ENCODE results near the gene LRRC59.
"Not testable (repeated sequence)": the region's sequence is repeated elsewhere in the genome, so short reads cannot be mapped to it uniquely, and the experiment has no call there.

LRRC59 gene

DNA sequence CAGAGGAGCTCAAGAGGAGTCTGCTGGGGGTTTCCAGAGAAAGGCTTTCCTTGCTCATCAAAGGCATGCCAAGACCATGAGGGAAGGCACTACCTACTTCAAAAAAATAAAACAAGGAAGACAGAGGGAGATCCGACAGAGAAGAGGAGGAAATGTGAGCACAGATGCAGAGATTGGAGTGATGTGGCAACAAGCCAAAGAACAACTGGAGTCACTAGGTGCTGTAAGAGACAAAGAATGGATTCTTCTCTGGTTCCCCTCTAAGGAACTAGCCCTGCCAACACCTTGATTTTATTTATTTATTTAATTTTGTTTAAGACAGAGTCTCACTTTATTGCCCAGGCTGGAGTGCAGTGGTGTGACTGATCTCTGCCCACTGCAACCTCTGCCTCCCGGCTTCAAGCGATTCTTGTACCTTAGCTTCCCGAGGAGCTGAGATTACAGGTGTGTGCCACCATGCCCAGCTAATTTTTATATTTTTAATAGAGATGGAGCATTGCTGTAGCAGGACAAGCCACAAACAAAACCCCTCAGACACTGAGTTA lies 14.9 kb upstream of the LRRC59 start:
- TF ChIP-seq, protein P1, sequence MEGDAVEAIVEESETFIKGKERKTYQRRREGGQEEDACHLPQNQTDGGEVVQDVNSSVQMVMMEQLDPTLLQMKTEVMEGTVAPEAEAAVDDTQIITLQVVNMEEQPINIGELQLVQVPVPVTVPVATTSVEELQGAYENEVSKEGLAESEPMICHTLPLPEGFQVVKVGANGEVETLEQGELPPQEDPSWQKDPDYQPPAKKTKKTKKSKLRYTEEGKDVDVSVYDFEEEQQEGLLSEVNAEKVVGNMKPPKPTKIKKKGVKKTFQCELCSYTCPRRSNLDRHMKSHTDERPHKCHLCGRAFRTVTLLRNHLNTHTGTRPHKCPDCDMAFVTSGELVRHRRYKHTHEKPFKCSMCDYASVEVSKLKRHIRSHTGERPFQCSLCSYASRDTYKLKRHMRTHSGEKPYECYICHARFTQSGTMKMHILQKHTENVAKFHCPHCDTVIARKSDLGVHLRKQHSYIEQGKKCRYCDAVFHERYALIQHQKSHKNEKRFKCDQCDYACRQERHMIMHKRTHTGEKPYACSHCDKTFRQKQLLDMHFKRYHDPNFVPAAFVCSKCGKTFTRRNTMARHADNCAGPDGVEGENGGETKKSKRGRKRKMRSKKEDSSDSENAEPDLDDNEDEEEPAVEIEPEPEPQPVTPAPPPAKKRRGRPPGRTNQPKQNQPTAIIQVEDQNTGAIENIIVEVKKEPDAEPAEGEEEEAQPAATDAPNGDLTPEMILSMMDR (IDR thresholded peaks at IDR 0.05; ENCODE audit: borderline replicate concordance, insufficient read depth, low read depth, low read length): no peak

GRCh38 chr17:50407921-50408320 lies 10.6 kb upstream of the LRRC59 start:
- TF ChIP-seq, protein P1 (IDR thresholded peaks at IDR 0.05; ENCODE audit: borderline replicate concordance, insufficient read depth, low read depth, low read length): no peak
- H3K4me3 ChIP-seq (ENCODE audit: low read depth, low read length): no peak overlapping the region

More for the DNA sequence above, 14.9 kb upstream of the LRRC59 start:
- H3K4me3 ChIP-seq (ENCODE audit: low read depth, low read length): no peak overlapping the region

DNA sequence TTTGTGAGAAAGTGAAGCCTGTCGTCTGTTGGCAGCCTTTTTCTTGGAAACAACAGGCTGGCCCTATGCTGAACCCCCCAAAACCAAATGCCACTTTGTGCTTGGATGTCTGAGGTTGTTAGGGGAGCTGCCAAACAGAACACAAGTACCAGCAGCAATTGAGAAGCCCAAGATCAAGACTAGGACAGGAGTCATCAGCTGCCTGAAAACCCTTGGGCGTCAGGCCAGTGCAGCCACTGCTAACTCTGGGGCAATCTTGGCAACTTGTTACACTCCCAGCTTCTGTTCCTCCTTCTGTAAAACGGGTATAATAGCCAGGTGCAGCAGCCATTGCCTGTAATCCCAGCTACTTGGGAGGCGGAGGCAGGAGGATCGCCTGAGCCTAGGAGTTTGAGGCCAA lies 9.3 kb upstream of the LRRC59 start:
- H3K4me3 ChIP-seq (ENCODE audit: low read depth, low read length): no peak overlapping the region
- TF ChIP-seq, protein P1 (IDR thresholded peaks at IDR 0.05; ENCODE audit: borderline replicate concordance, insufficient read depth, low read depth, low read length): no peak

GRCh38 chr17:50405351-50405750 lies 8.0 kb upstream of the LRRC59 start:
- not testable (repeated sequence) for H3K4me3 ChIP-seq (ENCODE audit: low read depth, low read length)

GRCh38 chr17:50399591-50399990 lies 2.3 kb upstream of the LRRC59 start:
- H3K4me3 ChIP-seq (ENCODE audit: low read depth, low read length): not testable (repeated sequence)

- H3K4me3 ChIP-seq (ENCODE audit: low read depth, low read length): not testable (repeated sequence)
Observed at GRCh38 chr17:50398672-50399071, 1.3 kb upstream of the LRRC59 start.

DNA sequence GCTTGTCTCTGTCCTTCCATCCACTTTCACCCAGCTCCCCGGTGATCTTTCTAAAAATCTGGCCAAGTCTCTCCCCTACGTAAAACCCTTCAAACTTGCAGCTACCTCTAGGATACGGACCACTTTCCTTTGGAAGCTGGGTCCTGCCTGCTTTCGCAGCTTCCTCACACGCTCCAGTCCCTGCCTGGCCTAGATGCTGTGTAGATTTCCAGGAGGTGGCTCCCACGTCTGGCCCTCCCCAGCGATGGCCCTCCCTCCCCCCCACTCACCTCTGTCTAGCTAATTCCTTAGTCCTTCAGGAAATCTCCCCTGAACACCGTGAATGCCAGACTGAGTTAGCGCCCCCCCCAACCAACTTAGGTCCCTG lies 579 bp upstream of the LRRC59 start:
- TF ChIP-seq, protein P1 (IDR thresholded peaks at IDR 0.05; ENCODE audit: borderline replicate concordance, insufficient read depth, low read depth, low read length): no peak
- H3K4me3 ChIP-seq (ENCODE audit: low read depth, low read length): peak overlapping the region; percentile 77

GRCh38 chr17:50396261-50397110 lies 837 bp downstream of the LRRC59 start:
- TF ChIP-seq, protein P1 (IDR thresholded peaks at IDR 0.05; ENCODE audit: borderline replicate concordance, insufficient read depth, low read depth, low read length): no peak
- H3K4me3 ChIP-seq (ENCODE audit: low read depth, low read length): peak overlapping the region; percentile 77

Measured in GM12875 (cell line).